Fibroblast of the aortic adventitia (primary cell): ENCODE data around the gene RPAP3. TPM values are rescaled to one million over a fixed set of nuclear protein-coding genes. Genes with fewer than 3 reads are reported as not detected.

Source experiments
- DNase-seq: peaks from one replicate; pipeline ENCODE4 v3.0.0-alpha.2; 2010; ENCODE audit warnings: low read depth
- H3K4me3 ChIP-seq: 2 replicates; pipeline ENCODE4 v1.5.1; 2011; ENCODE audit warnings: low read depth, mild to moderate bottlenecking, control low read depth, low read length, moderate library complexity
- total RNA-seq: library from RNA; depleted of rRNA; stranded (reverse); fragments of >200 nt; gene quantifications from 2 replicates; pipeline ENCODE4 v1.2.3, GENCODE V29; 2012; ENCODE audit warnings: low replicate concordance
- TF ChIP-seq, protein P1 (sequence below): IDR thresholded peaks from 2 replicates; pipeline ENCODE4 v1.5.1; 2011; ENCODE audit warnings: mild to moderate bottlenecking, low read length, control low read depth, inconsistent platforms; ENCODE audit not compliant: insufficient read depth

RPAP3 gene
- total RNA-seq, 1 donor, result 25.7 TPM

DNA sequence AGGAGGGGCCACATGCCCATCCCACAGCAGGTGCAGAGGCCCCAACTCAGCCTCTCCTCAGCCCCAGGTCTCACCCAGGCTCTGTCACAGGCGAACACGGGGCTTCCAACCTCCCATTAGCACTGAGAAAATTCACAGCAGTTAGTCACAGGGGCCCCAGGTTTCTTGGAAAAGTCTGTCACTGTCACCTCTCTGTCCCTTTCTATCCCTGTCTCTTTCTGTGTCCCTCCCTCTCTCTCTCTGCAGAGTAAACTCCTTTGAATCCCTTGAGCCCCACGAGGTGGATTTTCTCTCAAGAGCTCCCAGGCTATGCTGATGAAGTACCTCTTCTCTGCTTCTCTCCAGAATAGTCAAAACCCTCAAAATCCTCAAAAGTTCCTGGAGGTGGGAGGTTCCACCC, 33.5 kb upstream of the RPAP3 start:
- TF ChIP-seq, protein P1, sequence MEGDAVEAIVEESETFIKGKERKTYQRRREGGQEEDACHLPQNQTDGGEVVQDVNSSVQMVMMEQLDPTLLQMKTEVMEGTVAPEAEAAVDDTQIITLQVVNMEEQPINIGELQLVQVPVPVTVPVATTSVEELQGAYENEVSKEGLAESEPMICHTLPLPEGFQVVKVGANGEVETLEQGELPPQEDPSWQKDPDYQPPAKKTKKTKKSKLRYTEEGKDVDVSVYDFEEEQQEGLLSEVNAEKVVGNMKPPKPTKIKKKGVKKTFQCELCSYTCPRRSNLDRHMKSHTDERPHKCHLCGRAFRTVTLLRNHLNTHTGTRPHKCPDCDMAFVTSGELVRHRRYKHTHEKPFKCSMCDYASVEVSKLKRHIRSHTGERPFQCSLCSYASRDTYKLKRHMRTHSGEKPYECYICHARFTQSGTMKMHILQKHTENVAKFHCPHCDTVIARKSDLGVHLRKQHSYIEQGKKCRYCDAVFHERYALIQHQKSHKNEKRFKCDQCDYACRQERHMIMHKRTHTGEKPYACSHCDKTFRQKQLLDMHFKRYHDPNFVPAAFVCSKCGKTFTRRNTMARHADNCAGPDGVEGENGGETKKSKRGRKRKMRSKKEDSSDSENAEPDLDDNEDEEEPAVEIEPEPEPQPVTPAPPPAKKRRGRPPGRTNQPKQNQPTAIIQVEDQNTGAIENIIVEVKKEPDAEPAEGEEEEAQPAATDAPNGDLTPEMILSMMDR, result no peak
- no peak for DNase-seq
- H3K4me3 ChIP-seq, result no peak overlapping the region

DNA sequence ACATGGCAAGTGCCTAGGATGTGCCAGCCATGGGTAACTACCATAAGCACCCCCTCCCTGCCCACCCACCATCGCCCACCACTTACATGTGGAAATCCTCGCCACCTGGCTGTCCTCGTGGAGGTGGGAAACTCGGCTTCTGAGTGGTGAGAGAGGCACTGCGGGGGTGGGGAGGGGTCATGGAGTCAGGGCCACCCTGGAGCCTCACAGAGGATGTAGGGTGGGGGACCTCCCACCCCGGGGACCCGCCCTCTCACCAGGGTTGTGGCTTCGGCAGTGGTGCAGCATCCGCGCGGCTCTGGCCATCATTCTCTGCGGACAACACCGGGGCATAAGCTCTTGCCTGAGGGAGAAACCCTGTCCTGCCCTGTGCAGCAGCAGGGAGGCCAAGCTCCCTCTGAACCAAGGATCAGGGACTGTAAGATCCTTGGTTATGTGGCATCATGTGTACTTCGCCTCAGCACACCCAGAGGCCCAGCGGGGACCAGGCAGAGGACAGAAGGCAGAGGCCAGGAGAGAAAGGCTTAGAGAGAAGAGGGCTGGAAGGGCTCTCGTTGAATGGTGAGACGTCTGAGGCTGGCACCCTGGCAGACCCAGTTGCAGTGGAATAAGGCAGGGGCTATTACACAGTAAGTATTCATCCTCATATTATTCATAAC, 32.2 kb upstream of the RPAP3 start:
- TF ChIP-seq, protein P1, result no peak
- DNase-seq, result no peak
- no peak overlapping the region for H3K4me3 ChIP-seq

DNA sequence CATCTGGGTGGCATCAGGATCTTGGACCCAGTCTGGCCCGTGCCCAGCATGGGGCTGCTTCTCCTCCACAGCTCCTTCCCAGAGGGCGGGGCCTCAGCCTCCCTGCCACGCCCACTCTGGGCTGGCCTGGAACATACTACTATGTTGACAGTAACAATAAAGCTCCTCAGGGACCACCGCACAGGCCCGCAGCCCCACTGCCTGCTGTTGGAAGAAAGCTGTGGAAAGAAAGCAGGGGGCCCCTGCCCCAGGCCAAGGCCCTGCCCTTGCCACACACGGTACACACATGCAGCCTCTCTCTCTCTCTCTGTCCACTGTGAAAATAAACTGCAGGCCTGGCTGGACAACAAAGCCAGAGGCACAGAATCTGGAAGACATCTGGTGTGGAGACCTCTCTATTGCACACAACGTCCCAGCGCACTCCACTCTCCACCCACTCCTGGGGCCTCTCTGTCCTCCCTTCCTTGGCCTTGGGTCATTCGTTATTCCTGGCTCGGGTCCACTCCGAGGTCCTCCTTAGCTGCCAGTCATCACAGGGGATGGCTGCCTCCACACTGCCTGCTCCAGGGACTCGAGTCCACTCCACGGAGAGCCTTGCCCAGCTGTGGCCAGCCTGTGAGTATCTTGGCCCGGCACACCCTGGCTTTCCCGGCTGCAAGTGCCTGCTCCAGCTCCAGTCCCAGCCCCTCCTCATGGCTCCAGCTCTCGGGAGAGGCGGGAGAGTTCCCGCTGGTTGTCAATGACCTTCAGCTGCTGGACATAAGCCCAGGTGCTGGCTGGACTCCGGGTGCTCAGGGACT, 31.2 kb upstream of the RPAP3 start:
- peak overlapping the region; percentile 3 for H3K4me3 ChIP-seq
- TF ChIP-seq, protein P1, result no peak
- DNase-seq, result peak; percentile 89

DNA sequence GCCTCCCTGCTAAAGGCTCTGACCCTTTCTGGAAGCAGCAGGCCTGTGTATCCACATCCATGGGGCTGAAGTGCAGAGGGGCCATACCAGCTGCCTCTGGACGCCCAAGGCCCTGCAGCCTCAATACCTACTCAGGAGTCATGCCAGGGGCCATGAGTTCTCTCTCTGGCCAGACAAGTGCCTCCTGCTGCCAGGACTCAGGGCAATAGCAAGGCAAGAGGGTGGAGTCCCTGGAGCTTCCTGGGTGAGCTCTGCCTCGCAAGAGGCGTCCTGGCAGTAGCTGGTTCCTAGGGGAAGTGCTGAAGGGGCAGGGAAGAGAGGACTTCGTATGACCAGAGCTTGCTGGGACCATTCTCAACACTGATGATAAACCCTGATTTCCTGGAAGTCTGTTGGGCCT, 30.4 kb upstream of the RPAP3 start:
- TF ChIP-seq, protein P1, result no peak
- no peak overlapping the region for H3K4me3 ChIP-seq
- no peak for DNase-seq

GRCh38 chr12:47735649-47736048, 29.8 kb upstream of the RPAP3 start:
- TF ChIP-seq, protein P1, result no peak
- no peak overlapping the region for H3K4me3 ChIP-seq
- DNase-seq, result no peak

DNA sequence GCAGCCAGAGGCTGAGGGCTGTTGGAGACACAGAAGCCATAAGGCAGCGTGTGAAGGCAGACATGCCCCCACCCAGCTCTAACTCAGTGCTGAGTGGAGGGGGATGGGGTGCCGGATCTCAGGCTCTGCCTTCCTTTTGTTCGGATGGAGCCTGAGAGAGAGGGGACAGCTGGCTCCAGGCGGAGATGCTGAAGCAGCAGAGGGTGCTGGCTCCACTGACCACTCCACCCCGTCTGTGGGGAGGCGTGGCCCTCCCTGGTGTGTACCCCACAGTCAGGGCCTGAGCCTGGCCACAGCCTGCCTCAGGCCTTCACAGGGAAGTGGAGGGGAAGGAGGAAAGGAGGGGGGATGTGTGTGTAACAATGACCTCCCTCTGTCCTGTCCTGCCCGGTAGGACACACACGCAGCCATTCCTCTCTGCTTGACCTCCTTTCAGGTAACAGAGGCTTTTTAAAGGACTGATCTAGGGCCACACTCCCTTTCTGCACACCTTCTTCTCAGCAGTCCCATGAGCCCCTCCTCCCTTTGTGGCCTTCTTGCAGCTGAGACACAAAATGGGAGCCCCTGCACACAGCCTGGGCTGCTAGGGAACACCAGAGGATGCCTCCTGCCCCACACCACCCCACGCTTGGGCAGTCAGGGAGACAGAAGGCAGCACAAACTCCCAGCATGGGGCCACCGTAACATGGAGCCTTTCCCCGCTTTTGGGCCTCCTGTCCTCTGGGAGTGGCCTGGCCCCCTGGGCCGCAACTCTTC, 29.1 kb upstream of the RPAP3 start:
- no peak overlapping the region for H3K4me3 ChIP-seq
- no peak for DNase-seq
- TF ChIP-seq, protein P1, result no peak
